ENCODE measurements around the gene AFF4. TPM values are rescaled to one million over a fixed set of nuclear protein-coding genes. Genes with fewer than 3 reads are reported as not detected.

Gene AFF4
- total RNA-seq, 1 donor from 2014 or later = 69.9 TPM

DNA sequence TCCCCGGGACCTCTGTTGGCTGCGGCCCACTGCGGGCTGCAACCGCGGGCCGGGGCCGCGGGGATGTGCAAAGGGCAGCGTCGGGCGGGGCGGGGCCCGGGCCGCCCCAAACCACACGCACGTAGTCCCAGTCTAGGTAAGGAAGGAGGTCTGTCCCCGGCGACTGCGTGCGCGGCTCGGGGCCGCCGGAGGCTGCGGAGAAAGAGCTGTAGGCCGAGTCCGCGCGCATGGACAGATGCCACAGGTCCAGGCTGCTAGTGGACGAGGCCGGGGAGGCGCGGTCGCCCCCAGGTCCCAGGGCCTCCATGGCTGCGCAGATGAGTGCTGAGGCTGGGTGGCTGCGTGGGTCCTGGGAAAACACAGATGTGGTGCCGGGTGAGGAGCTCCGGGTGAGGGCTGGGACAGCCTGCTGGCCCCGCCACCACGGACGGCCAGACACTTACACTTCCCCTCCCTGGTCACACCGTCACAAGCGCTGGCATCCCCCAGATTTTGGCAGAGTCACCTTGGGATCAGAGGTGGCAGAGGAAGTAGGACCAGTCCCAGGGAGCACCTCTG is 137.5 kb downstream of the AFF4 start:
- Mint-ChIP-seq H3K27me3 (peaks cover 52% of the 10 kb centered on the region), H3K4me1 (ENCODE audit: unreplicated experiment) (peaks cover 9% of the 10 kb centered on the region), H3K27ac (no peak overlapping the region), H3K36me3 (no peaks in the 10 kb centered on the region), H3K4me3 (peak overlapping the region; percentile 17), H3K9me3 (no peaks in the 10 kb centered on the region)
- TF ChIP-seq, protein P1, sequence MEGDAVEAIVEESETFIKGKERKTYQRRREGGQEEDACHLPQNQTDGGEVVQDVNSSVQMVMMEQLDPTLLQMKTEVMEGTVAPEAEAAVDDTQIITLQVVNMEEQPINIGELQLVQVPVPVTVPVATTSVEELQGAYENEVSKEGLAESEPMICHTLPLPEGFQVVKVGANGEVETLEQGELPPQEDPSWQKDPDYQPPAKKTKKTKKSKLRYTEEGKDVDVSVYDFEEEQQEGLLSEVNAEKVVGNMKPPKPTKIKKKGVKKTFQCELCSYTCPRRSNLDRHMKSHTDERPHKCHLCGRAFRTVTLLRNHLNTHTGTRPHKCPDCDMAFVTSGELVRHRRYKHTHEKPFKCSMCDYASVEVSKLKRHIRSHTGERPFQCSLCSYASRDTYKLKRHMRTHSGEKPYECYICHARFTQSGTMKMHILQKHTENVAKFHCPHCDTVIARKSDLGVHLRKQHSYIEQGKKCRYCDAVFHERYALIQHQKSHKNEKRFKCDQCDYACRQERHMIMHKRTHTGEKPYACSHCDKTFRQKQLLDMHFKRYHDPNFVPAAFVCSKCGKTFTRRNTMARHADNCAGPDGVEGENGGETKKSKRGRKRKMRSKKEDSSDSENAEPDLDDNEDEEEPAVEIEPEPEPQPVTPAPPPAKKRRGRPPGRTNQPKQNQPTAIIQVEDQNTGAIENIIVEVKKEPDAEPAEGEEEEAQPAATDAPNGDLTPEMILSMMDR (conservative IDR thresholded peaks at IDR 0.05) = no peak
- DNase-seq (ENCODE audit: extremely low spot score, unreplicated experiment) = no peak

Other genes starting within 250 kb of the AFF4 start
- gene KIF3A, start 226.1 kb downstream of the AFF4 start, total RNA-seq (ENCODE audit: low replicate concordance) = 15.6 and 20.0 TPM in 2 replicates
- 0.76 and 1.4 TPM in 2 replicates for gene CCNI2, start 216.2 kb downstream of the AFF4 start, total RNA-seq (ENCODE audit: low replicate concordance)
- 62.7 and 68.1 TPM in 2 replicates for gene SEPTIN8, start 186.4 kb downstream of the AFF4 start, total RNA-seq (ENCODE audit: low replicate concordance)
- 2.5 and 4.4 TPM in 2 replicates for gene SOWAHA, start 150.3 kb downstream of the AFF4 start, total RNA-seq (ENCODE audit: low replicate concordance)
- 7.2 and 7.6 TPM in 2 replicates for gene SHROOM1, start 133.0 kb downstream of the AFF4 start, total RNA-seq (ENCODE audit: low replicate concordance)
- 1.4 and 1.5 TPM in 2 replicates for gene GDF9, start 97.2 kb downstream of the AFF4 start, total RNA-seq (ENCODE audit: low replicate concordance)
- 445 and 544 TPM in 2 replicates for gene UQCRQ, start 97.0 kb downstream of the AFF4 start, total RNA-seq (ENCODE audit: low replicate concordance)
- 2.5 and 2.9 TPM in 2 replicates for gene LEAP2, start 90.0 kb downstream of the AFF4 start, total RNA-seq (ENCODE audit: low replicate concordance)
- 22.1 and 23.1 TPM in 2 replicates for gene ZCCHC10, start 62.9 kb upstream of the AFF4 start, total RNA-seq (ENCODE audit: low replicate concordance)
- gene HSPA4, start 88.4 kb upstream of the AFF4 start, total RNA-seq (ENCODE audit: low replicate concordance) = 134 and 140 TPM in 2 replicates